ENCODE results near the gene ATF7.
"Not testable (repeated sequence)": the region's sequence is repeated elsewhere in the genome, so short reads cannot be mapped to it uniquely, and the experiment has no call there.

ATF7 gene

DNA sequence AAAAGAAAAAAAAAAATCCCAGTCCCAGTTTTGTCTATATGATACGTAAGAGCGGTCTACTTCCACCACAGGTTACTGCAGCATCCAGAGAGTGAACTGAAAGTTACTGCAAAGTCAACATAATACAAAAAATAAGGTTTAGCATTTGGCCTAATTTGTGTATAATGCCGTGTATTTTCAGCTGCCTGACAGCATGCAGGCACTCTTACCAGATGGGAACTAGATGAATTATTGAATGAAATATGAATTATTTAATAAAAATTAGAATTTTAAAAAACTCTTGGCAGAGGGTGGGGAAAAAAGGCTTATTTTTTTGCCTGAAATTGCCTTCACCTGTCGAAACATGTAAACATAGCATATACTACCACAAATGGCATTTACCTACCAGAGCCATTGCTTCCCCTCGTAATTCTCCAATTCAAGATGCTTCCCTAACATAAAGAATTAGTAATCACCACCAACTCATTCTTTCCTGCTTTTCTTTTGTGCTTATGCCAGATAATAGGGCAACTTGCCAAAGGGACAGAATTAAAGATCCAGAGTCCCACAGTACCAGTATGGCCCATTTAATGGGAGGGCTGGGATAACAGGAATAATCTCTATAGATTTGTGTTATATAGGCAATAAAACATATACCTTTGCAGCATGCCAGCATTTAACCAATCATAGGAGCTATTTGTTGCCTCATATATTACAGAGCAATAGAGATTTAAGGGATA, 31.1 kb downstream of the ATF7 start:
- no peak for DNase-seq

DNA sequence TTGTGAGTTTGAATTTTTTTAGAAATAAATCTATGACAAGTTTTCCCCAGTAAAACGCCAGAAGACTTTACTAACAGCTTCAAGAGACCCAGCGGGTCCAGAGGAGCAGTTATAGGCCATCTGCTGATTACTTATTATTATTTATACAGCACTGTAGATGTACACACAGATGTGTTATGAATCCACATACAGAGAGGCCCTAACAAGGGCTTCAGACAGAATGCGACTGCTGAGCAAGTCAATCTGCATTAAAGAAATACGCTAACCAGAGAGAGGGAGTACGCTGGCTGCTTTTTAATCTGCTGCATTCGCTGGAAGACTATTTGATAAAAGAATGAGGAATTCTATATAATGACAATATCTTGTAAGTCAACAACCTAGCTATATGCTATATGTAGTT, 32.5 kb downstream of the ATF7 start:
- no peak for DNase-seq

DNA sequence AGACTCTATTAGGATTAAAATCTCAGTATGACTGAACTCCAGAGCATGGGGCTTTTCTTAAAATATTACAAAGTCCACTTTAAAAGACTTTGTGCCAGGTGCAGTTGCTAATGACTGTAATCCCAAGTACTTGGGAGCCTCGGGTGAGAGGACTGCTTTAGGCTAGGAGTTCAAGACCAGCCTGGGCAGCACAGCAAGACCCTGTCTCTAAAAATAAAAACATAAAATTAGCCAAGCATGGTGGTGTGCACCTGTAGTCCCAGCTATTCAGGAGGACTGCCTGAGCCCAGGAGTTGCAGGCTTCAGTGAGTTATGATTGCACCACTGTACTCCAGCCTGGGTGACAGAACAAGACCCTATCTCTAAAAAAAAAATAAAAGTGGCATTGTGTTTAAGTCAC, 33.2 kb downstream of the ATF7 start:
- DNase-seq, result no peak

DNA sequence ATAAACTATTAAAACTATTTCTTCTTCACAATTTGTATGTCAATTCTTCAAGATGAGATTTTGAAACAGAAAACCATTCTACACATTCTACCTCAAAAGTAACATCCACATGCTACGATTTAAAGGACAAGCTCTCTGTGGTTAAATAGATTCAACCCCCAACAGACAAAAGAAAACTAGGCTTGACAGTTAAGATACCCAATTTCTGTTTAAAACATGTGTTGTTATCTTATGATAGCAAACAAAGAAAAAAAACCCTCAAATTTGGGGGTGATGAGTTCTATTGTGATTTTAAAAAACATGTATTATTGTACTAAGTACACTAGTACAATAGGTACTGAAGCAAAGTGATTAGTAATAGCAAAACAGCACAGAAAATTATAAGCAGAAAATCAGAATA, 33.8 kb downstream of the ATF7 start:
- no peak for DNase-seq

DNA sequence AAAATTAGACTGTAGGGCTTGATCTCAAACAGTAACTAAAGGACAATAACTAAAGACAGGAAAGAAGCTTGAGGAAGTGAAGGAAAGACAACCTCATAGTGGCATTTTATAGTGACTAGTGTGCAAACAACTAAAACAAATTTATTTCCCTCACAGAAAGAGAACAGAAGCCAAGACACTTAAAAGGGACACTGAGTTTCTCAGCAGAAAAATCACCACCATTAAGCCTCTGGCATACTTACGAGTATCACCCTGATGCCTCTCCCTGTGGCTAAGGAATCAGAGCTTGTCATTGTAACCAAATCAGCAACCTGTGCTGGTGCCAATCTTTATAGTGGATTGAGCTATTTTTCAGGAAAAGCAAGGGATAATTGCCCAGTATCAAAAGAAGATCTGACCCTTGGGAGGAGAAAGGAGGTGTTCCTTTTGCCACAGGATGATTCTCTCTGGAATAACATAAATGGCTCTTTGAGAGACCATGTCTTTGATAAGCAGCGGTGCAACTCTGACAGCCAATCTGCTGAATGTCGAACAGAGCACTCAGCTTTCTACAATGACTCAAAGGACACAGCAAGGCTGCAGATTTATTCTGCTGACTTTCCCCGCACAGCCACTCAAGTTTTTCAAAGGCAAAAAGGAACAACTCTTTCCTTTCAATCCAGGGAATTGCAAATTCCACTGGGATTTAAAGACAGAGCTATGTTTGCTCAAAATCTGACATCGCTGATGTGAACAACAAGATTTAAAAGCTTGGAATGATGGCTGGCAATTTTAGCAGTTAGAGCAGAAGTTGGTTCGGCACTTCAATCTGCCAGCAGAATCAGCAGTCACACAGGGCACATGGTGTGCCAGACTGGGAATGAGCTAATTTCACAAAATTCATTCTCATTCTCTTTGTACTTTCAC, 34.6 kb downstream of the ATF7 start:
- no peak for DNase-seq

GRCh38 chr12:53590652-53591051, 35.5 kb downstream of the ATF7 start:
- DNase-seq, result no peak

GRCh38 chr12:53589915-53590314, 36.3 kb downstream of the ATF7 start:
- DNase-seq, result no peak

GRCh38 chr12:53589423-53589822, 36.8 kb downstream of the ATF7 start:
- DNase-seq, result no peak

GRCh38 chr12:53588123-53588522, 38.1 kb downstream of the ATF7 start:
- DNase-seq, result no peak

GRCh38 chr12:53586745-53587144, 39.4 kb downstream of the ATF7 start:
- DNase-seq, result no peak

- DNase-seq, result no peak
Measured at GRCh38 chr12:53585448-53586125, 40.6 kb downstream of the ATF7 start.

- DNase-seq, result no peak
Measured at GRCh38 chr12:53579545-53579955, 46.6 kb downstream of the ATF7 start.

DNA sequence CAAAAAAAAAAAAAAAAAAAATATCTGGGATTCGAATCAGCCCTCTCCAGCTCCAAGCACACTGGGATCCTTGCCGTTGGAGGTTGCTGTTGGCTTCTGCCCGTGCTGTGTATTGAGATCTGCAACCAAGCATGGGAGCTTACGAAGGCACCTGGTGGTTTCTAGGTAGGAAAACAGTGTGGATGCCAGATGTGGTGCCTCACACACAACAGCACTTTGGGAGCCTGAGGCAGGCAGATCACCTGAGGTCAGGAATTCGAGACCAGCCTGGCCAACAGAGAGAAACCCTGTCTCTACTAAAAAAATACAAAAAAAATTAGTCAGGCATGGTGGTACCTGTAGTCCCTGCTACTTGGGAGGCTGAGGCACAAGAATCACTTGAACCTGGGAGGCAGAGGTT, 47.4 kb downstream of the ATF7 start:
- no peak for DNase-seq

GRCh38 chr12:53577941-53578352, 48.2 kb downstream of the ATF7 start:
- no peak for DNase-seq

DNA sequence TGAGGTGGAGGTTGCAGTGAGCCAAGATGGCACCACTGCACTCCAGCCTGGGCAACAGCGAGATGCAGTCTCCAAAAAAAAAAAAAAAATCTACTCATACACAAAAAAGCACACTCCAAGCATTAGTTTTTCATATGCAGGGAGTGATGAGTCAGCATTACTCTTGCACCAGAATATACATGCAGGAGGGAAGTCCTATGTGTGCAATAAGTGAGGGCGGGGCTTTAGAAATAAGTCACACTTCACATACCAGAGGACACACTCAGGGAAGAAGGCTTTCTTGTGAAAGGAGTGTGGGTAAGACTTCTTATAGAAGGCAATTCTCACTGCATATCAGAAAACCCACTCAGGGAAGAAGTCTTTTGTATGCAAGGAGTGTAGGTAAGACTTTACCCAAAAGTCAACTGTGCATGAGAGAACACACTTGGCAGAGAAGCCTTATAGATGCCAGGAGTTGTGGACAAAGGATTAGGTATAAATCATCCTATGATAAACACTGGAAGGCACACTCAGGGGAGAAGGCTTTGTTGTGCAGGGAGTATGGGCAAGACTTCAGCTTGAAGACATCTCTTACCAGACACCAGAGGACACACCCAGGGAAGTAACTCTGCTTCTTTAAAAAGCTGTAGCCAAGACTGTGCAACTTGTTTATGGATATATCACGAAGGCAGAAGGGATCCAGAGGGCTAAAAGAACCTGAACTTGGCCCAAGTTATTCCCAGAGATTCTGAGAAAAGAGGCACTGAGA, 50.5 kb downstream of the ATF7 start:
- DNase-seq, result no peak

GRCh38 chr12:53572134-53572758, 53.9 kb downstream of the ATF7 start:
- DNase-seq, result no peak

GRCh38 chr12:53571295-53571694, 54.9 kb downstream of the ATF7 start:
- DNase-seq, result no peak

- no peak for DNase-seq
Measured at GRCh38 chr12:53568809-53569557, 57.2 kb downstream of the ATF7 start.

- DNase-seq, result no peak
Measured at GRCh38 chr12:53567961-53568808, 58.0 kb downstream of the ATF7 start.

DNA sequence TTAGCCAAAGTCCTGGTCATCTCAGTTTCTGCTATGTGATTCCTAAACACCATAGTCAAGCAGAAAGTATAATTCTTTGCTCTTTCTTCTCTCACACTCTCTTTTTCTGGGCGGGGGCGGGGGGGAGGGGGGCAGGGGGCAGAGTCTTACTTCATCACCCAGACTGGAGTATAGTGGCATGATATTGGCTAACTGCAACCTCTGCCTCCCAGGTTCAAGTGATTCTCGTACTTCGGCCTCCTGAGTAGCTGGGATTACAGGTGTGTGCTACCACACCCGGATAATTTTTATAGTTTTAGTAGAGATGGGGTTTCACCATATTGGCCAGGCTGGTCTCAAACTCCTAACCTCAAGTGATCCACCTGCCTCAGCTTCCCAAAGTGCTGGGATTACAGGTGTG, 60.8 kb downstream of the ATF7 start:
- DNase-seq, result not testable (repeated sequence)

GRCh38 chr12:53564941-53565340, 61.2 kb downstream of the ATF7 start:
- no peak for DNase-seq

Data from activated naive CD4-positive, alpha-beta T cell treated with anti-CD3 and anti-CD28 coated beads, Interleukin-2, amount 50 U/mL, for 16 hours (primary cell).